Cerebellar nuclear complex (tissue), 1 donor: Measurements from ENCODE around the gene KCNH1.

Source experiments
- DNase-seq, 2 experiments: peaks; one replicate each; lab custom pipeline; 2025; lab: John Stamatoyannopoulos, UW

Gene KCNH1

GRCh38 chr1:210878564-210878963 is 255.4 kb downstream of the KCNH1 start:
- DNase-seq: no peak

- no peak for DNase-seq
Observed at GRCh38 chr1:210876275-210876674, 257.7 kb downstream of the KCNH1 start.

- DNase-seq: no peak
Observed at GRCh38 chr1:210866532-210866931, 267.4 kb downstream of the KCNH1 start.

- DNase-seq: no peak
Observed at GRCh38 chr1:210857705-210858104, 276.2 kb downstream of the KCNH1 start.

GRCh38 chr1:210857146-210857663 is 276.7 kb downstream of the KCNH1 start:
- DNase-seq: no peak

GRCh38 chr1:210855440-210855839 is 278.5 kb downstream of the KCNH1 start:
- no peak for DNase-seq

GRCh38 chr1:210853276-210853675 is 280.7 kb downstream of the KCNH1 start:
- DNase-seq: no peak

- DNase-seq: peak in 1 of 2 experiments; percentile 18
Observed at GRCh38 chr1:210850556-210850955, 283.4 kb downstream of the KCNH1 start.

GRCh38 chr1:210848474-210848873 is 285.5 kb downstream of the KCNH1 start:
- DNase-seq: no peak

GRCh38 chr1:210841926-210842625 is 291.9 kb downstream of the KCNH1 start:
- DNase-seq: peak; percentile 90 to 97

GRCh38 chr1:210830034-210831028 is 303.6 kb downstream of the KCNH1 start:
- no peak for DNase-seq

- peak in 1 of 2 experiments; percentile 29 for DNase-seq
Observed at GRCh38 chr1:210828996-210829596, 304.9 kb downstream of the KCNH1 start.

GRCh38 chr1:210827481-210827880 is 306.5 kb downstream of the KCNH1 start:
- no peak for DNase-seq

- DNase-seq: peak in 1 of 2 experiments; percentile 63
Observed at GRCh38 chr1:210826686-210827085, 307.3 kb downstream of the KCNH1 start.

GRCh38 chr1:210822932-210823331 is 311.0 kb downstream of the KCNH1 start:
- no peak for DNase-seq

GRCh38 chr1:210822241-210822640 is 311.7 kb downstream of the KCNH1 start:
- DNase-seq: no peak

GRCh38 chr1:210821615-210822014 is 312.3 kb downstream of the KCNH1 start:
- no peak for DNase-seq

GRCh38 chr1:210819266-210819665 is 314.7 kb downstream of the KCNH1 start:
- no peak for DNase-seq

- no peak for DNase-seq
Observed at GRCh38 chr1:210817385-210818275, 316.3 kb downstream of the KCNH1 start.

- DNase-seq: peak in 1 of 2 experiments; percentile 18
Observed at GRCh38 chr1:210815641-210816550, 318.1 kb downstream of the KCNH1 start.
